ENCODE measurements around the gene TNP2.
A peak's percentile ranks its signal among the peaks of the same experiment; 100 is the strongest.

TNP2 gene

DNA sequence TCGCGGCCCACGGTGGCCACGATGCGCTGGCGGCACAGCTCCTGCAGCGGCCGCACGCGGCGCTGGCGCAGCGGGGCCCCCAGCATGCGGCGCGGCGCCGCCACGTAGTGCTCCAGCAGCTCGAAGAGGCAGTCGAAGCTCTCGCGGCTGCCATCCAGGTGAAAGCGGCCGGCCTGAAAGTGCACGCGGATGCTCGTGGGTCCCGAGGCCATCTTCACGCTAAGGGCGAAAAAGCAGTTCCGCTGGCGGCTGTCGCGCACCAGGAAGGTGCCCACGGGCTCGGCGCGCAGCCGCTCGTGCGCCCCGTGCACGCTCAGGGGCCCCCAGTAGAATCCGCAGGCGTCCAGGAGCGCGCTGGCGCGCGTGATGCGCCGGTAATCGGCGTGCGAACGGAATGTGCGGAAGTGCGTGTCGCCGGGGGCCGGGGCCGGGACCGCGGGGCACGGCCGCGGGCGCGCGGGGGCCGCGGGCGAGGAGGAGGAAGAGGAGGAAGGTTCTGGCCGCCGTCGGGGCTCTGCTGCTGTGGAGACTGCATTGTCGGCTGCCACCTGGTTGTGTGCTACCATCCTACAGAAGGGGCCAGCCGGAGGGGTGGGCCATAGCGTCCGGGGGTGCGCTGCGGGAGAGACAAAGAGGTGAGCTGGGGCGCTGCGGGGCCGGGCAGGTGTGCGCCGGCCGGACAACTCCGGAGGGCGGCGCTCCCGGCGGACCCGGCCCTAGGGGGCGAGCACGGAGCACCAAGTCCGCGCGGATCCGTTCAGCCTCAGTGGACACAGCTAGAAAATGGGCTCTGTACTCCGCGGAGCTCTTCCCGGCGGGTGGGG lies 14.0 kb downstream of the TNP2 start:
- DNase-seq, result peak in 1 of 2 experiments; percentile 56

GRCh38 chr16:11253995-11254912 lies 14.9 kb downstream of the TNP2 start:
- peak in 1 of 2 experiments; percentile 39 for DNase-seq

DNA sequence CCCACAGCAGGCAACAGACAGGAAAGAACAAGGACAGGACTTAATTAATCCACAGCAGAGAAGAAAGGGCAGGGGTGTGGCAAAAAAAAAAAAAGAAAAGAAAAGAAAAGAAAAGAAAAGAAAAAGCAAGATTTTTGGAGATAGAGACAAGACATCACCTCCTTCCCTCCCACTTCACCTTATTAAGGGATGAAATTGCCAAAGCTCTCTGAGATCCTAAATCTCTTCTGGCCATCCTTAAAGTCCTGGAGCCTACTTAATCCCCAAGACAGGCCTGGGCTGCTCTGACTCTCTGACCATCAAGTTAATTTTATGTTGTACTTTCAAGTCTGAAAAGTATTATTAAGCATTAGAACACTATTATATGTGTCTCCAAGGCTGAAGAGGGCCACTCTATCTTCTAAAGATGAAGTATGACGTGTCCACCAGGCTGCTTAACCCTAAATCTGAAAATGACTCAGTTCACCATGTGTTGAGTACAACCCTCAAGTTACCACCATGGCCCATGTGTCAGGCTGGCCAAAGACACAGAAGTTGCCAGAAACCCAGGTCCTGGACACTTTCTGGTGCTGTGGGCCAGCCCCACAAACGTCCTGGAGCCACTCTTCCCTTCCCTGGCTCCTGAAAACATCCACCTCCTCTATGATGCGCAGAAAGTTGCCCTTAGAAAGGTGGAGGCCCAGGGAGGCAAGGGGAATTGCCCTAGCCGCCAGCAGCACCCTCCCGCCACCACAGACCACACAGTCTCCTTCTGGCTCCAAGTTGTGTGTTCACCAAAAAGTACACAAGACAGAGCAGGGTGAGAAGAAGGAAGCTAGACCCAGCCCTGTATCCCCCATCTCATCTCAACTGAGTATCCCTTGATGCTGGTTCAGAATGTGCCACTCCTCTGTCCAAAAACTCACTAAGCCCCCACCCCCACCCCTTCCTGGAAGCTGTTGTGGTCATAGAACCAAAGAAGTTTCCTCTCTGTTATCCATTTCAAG lies 15.8 kb downstream of the TNP2 start:
- DNase-seq, result no peak

DNA sequence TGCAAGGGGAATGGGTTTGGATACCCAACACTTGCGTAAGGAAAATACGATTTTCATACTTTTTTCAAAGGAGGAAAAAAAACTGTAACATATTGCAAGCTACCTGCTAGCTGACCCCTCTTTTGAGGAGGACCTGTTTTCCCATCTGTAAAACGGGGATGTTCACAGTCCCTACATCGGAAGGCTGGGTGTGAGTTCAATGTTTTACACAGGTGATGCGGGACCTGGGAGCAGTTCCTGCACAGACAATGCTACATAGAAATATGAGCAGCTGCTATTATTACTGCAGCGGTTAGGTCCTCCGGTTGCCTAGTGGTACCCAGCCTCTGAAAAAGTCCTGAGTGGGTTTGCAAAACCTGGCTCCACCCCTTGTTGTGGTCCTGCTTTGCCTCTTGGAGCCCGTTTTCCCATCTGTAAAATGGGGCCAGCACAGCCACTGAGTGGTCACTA lies 16.6 kb downstream of the TNP2 start:
- no peak for DNase-seq

GRCh38 chr16:11251525-11252481 lies 17.3 kb downstream of the TNP2 start:
- peak in 1 of 2 experiments; percentile 20 for DNase-seq

GRCh38 chr16:11250786-11251524 lies 18.2 kb downstream of the TNP2 start:
- DNase-seq, result no peak

- peak in 1 of 2 experiments; percentile 36 for DNase-seq
Observed at GRCh38 chr16:11250091-11250785, 18.9 kb downstream of the TNP2 start.

- DNase-seq, result no peak
Observed at GRCh38 chr16:11249233-11250061, 19.7 kb downstream of the TNP2 start.

DNA sequence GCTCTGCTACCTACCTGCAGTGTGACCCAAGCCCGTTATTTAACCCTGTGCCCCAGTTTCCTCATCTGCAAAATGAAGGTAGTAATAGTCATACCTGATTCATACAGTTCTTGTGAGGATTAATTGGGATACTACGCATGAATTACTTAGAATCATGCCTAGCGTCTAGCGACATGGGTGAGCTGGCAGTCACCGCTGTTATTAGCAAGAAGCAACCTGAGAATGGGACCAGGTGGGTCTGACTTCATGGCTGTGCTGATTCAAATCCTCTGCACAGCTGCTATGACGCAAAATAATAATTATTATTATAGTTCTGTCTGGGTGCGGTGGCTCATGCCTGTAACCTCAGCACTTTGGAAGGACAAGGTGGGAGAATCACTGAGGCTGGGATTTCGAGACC lies 21.0 kb downstream of the TNP2 start:
- DNase-seq, result peak; percentile 15 to 68

DNA sequence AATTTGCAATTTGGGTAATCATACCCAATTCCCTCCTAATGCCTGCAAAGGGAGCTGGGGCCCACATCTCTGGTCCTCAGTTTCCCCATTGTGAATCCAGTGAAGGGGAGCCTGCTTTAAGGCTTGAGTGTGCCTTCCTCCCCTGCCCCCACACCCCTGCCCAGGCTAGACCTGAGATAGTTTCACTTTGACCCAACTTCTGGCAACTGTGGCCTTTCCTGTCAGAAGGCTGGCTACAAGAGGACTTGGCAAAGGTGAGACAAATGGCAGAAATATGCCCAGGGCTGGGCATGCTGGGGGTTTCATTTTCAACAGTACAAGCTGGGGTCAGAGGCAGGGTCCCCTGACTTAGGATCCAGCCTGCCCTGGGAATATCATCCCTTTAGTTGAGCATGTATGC lies 23.1 kb downstream of the TNP2 start:
- DNase-seq, result no peak

GRCh38 chr16:11245222-11245737 lies 23.8 kb downstream of the TNP2 start:
- DNase-seq, result no peak

DNA sequence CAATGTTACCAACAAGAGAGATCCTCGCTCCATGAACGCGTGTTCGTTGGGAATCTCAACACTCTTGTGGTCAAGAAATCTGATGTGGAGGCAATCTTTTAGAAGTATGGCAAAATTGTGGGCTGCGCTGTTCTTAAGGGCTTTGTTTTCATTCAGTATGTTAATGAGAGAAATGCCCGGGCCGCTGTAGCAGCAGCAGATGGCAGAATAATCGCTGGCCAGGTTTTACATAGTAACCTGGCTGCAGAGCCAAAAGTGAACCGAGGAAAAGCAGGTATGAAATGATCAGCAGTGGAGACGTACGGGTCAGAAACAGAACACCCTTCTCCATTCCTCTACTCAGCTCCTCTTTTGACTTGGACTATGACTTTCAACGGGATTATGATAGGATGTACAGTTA lies 26.5 kb downstream of the TNP2 start:
- peak; percentile 80 to 84 for DNase-seq

DNA sequence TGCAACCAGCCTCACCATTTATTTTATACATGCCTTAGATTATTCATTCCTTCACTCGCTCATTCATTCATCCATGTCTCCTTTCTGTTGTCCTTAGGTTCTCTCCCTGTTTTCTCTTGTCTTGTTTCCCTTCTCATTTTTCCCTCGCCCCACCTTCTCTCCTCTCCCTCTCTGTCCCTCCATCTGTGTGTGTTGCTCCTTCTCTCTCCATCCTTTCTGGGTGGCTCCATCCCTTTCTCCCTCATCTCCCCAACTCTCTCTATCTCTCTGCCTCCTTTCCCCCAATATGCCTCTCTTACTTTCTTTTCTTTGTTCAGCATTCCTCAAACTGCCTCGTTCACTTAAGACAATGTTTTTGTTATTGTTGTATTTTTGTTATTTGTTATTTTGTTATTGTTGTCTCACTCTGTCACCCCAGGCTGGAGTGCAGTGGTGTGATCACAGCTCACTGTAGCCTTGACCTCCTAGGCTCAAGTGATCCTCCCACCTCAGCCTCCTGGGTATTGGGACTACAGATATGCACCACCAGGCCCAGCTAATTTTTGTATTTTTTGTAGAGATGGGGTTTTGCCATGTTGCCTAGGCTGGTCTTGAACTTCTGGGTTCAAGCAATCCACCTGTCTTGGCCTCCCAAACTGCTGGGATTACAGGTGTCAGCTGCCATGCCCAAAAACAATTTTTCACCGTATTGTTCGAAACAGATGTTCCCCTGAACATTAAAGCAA lies 27.5 kb downstream of the TNP2 start:
- no peak for DNase-seq

- peak; percentile 69 to 92 for DNase-seq
Observed at GRCh38 chr16:11240636-11241473, 28.3 kb downstream of the TNP2 start.

DNA sequence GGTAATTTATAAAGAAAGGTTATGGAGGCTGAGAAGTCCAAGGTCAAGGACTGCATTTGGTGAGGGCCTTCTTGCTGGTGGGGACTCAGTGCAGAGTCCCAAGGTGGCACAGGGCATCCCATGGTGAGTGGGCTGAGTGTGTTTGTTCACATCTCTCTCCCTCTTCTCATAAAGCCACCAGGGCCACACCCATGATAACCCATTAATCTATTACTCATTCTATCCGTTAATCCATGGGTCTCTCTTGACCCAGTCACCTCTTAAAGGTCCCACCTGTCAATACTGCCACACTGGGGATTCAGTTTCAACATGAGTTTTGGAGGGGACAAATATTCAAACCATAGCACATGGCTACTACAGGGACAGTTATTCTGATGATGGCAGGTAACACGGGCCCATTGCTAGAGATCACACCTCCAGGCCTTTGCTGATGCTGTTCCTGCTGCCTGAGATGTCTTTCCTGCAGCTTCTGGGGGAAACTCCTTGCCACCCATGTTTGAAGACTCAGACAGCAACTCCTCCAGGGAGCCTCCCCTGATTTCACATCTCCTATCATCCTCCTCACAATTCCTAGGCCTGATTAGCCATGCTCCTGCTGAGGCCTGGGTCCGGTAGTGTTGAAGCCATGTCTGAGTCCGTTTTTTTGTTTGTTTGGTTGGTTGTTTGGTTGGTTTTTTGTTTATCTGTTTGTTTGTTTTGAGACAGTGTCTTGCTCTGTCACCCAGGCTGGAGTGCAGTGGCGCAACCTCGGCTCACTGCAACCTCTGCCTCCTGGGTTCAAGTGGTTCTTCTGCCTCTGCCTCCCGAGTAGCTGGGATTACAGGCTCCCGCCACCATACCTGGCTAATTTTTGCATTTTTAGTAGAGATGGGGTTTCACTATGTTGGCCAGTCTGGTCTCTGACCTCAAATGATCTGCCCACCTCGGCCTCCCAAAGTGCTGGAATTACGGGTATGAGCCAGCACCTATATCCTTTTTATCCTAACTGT lies 29.2 kb downstream of the TNP2 start:
- no peak for DNase-seq
